GM19452 (cell line): ENCODE results near the gene TBXAS1.
A peak's percentile ranks its signal among the peaks of the same experiment; 100 is the strongest.

Source experiments
- ATAC-seq: cut with Tn5 transposase; IDR thresholded peaks from one replicate; pipeline ENCODE4 v1.9.1; 2021; ENCODE audit not compliant: unreplicated experiment

TBXAS1 gene

GRCh38 chr7:140061607-140061930 is 232.5 kb downstream of the TBXAS1 start:
- no peak for ATAC-seq

DNA sequence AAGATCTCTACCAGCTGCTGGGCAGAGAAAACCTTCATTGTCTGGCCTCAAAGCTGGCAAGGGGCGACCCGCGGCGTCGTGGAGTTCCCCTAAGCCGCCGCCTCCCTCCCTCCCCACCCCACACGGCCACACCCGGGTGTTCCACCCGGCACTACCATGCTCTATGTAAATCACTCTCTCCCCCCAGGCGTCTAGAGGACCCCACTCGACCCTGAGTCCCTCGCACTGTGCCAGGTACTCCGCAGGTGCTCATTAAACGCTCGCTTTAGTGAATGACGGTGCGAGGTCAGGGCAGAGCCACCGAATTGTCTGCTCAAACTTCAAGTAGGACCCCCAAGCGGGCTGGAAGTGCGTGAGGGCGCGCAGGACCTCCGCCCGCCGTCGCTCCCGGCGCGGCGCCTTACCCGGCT is 233.1 kb downstream of the TBXAS1 start:
- peak; percentile 19 for ATAC-seq

DNA sequence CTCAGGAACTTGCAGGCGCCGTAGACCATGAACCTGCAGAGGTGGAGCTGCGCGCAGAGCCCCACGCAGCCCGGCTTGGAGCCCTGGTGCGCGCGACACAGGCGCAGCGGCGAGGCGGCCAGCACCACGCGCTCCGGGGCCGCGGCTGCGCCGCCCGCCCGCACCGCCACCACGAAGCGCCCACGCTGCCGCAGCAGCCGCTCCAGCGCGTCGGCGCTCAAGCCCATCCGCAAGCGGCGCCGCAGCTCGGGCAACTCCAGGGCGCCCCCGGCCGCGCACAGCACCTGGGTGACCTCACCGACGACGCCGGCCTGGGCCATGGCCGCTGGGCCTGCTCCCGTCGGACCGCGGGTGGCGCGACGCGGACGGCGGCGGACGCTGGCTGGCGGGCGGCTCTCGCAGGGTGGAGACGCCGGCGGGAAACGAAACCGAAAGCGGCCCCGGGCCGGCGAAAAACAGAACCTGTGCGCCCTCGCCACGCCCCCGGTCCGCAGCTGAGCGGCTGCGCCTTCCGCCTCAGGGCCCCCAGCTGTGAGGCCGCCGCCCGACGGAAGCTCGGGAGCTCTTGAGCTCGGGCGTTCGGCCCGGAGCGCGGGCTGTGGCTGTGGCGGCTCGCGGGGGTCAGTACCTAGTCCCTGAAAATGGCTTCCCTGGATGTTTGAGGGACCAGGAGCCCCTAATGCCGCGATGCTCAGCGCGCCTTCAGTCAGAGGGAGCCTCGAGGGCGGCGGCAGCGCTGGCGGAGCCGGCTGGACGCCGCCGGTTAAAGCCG is 233.7 kb downstream of the TBXAS1 start, which contains the start of gene PARP12:
TSS of gene PARP12 (minus strand) at position 424 of the 772 bp plus-strand sequence. CDS start at position 320, 104 bp downstream.
- ATAC-seq: peak; percentile 92

DNA sequence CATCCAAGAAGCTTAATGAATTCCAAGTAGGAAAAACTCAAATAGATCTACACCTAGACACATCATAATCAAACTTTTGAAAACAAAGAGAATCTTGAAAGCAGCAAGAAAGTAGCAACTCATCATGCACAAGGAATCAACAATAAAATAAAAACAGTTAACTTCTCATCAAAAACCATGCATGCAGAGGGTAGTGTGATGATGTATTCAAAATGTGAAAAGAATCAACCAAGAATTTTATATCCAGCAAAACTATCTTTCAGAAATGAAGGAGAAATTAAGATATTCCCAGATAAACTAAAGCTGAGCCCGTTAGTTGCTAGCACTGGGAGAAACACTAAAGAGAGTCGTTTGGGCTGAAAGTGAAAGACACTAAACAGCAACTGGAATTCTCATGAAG is 238.0 kb downstream of the TBXAS1 start:
- no peak for ATAC-seq

GRCh38 chr7:140068033-140068432 is 239.0 kb downstream of the TBXAS1 start:
- ATAC-seq: no peak

- ATAC-seq: no peak
Measured at GRCh38 chr7:140069298-140069949, 240.4 kb downstream of the TBXAS1 start.
